Neutrophil (primary cell): ENCODE data around the gene PPP2R5C.

ENCODE experiments used
- H3K27ac ChIP-seq: fragments of 200-600 bp; sonication (generic); 2 replicates; pipeline ENCODE4 v1.5.1; 2016; ENCODE audit warnings: mild to moderate bottlenecking, moderate library complexity
- H3K27me3 ChIP-seq: fragments of 200-600 bp; sonication (generic); 2 replicates; pipeline ENCODE4 v1.6.0; 2016; ENCODE audit warnings: mild to moderate bottlenecking
- H3K36me3 ChIP-seq: fragments of 200-600 bp; sonication (generic); 2 replicates; pipeline ENCODE4 v1.5.1; 2017
- H3K4me1 ChIP-seq, 2 experiments: fragments of 200-600 bp in 1 of 2; sonication (generic) in 1 of 2; 1 replicate in 1 of 2; 2 replicates in 1 of 2; pipeline versions ENCODE4 v1.5.1 to v1.6.1; 2013 to 2016; ENCODE audit warnings: low read depth in 1 of 2, low read length in 1 of 2, mild to moderate bottlenecking in 1 of 2, moderate library complexity in 1 of 2; ENCODE audit not compliant: control insufficient read depth in 1 of 2, insufficient read depth in 1 of 2
- H3K4me3 ChIP-seq, 2 experiments: fragments of 200-600 bp in 1 of 2; sonication (generic) in 1 of 2; 1 replicate in 1 of 2; 2 replicates in 1 of 2; pipeline ENCODE4 v1.5.1; 2013 to 2016; ENCODE audit warnings: low read depth in 1 of 2, low read length in 1 of 2, mild to moderate bottlenecking in 1 of 2, moderate library complexity in 1 of 2
- H3K9me3 ChIP-seq: fragments of 200-600 bp; sonication (generic); 2 replicates; pipeline ENCODE4 v1.5.1; 2016
- CTCF ChIP-seq: fragments of 200-600 bp; sonication (generic); IDR thresholded peaks from 2 replicates; pipeline ENCODE4 v1.5.1; 2016; ENCODE audit warnings: antibody characterized with exemption

PPP2R5C gene

GRCh38 chr14:101929946-101930345 lies 168.4 kb downstream of the PPP2R5C start:
- Histone ChIP-seq H3K9me3 (no peaks in the 10 kb centered on the region), H3K4me3 (no peak overlapping the region), H3K27ac (no peak overlapping the region), H3K27me3 (no peaks in the 10 kb centered on the region), H3K4me1 (no peaks in the 10 kb centered on the region), H3K36me3 (peaks cover 26% of the 10 kb centered on the region)
- no peak for TF ChIP-seq CTCF

- Histone ChIP-seq H3K9me3 (no peaks in the 10 kb centered on the region), H3K27me3 (peaks cover 2% of the 10 kb centered on the region), H3K4me3 (no peak overlapping the region), H3K4me1 (no peaks in the 10 kb centered on the region), H3K27ac (no peak overlapping the region), H3K36me3 (peaks cover 13% of the 10 kb centered on the region)
- TF ChIP-seq CTCF = no peak
Measured at GRCh38 chr14:101932673-101933072, 171.2 kb downstream of the PPP2R5C start.

- TF ChIP-seq CTCF = no peak
- Histone ChIP-seq H3K36me3 (peaks cover 12% of the 10 kb centered on the region), H3K27me3 (peaks cover 7% of the 10 kb centered on the region), H3K9me3 (no peaks in the 10 kb centered on the region), H3K4me1 (no peaks in the 10 kb centered on the region), H3K27ac (no peak overlapping the region), H3K4me3 (no peak overlapping the region)
Measured at GRCh38 chr14:101933209-101933608, 171.7 kb downstream of the PPP2R5C start.

GRCh38 chr14:101934601-101935150 lies 173.2 kb downstream of the PPP2R5C start:
- no peaks in the 10 kb centered on the region for H3K9me3 ChIP-seq
- no peaks in the 10 kb centered on the region for H3K4me1 ChIP-seq
- no peak overlapping the region for H3K4me3 ChIP-seq
- peaks cover 22% of the 10 kb centered on the region for H3K27me3 ChIP-seq
- no peak overlapping the region for H3K27ac ChIP-seq
- TF ChIP-seq CTCF = no peak
- no peaks in the 10 kb centered on the region for H3K36me3 ChIP-seq

GRCh38 chr14:101937926-101938767 lies 176.6 kb downstream of the PPP2R5C start:
- H3K4me3 ChIP-seq = no peak overlapping the region
- TF ChIP-seq CTCF = no peak
- H3K27ac ChIP-seq = no peak overlapping the region
- H3K4me1 ChIP-seq = no peaks in the 10 kb centered on the region
- peaks cover 50% of the 10 kb centered on the region for H3K27me3 ChIP-seq
- H3K36me3 ChIP-seq = no peaks in the 10 kb centered on the region
- no peaks in the 10 kb centered on the region for H3K9me3 ChIP-seq
